WI38 (cell line): ENCODE measurements around the gene TNFRSF11A.

Source experiments
- H3K4me3 ChIP-seq: 2 replicates; pipeline ENCODE4 v1.5.1; 2011; ENCODE audit warnings: low read depth, mild to moderate bottlenecking, control low read depth, low read length
- TF ChIP-seq, protein P1 (sequence below): IDR thresholded peaks from 2 replicates; pipeline ENCODE4 v1.5.1; 2012; ENCODE audit warnings: low read depth, mild to moderate bottlenecking, control low read depth, low read length

The TNFRSF11A gene

DNA sequence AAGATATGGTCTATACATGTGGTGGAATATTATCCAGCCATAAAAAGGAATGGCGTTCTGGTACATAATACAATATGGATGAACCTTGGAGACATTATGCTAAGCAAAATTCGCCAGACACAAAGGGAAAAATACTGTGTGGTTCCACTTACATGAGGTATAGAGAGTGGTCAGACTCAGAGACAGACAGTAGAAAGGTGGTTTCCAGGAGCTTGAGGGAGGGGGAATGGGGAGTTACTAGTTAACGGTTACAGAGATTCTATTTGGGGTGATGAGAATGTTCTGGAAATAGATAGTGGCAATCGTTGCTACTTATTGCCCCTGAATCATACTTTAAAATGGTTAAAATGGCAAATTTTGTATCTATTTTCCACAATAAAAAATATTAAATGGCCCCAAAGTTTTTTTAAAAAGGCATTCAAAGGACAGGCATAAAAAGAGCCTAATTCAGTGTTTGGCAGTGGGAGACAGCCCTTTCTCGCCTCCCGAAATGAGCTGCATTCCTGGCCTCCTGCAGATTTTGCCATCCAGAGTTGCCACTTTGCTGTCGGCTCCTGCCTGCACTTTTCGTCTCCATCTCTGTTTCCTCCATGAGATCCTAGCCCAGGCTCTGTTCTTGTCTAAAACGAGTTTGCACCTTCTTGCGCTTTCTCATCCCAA, 13.5 kb downstream of the TNFRSF11A start:
- TF ChIP-seq, protein P1, sequence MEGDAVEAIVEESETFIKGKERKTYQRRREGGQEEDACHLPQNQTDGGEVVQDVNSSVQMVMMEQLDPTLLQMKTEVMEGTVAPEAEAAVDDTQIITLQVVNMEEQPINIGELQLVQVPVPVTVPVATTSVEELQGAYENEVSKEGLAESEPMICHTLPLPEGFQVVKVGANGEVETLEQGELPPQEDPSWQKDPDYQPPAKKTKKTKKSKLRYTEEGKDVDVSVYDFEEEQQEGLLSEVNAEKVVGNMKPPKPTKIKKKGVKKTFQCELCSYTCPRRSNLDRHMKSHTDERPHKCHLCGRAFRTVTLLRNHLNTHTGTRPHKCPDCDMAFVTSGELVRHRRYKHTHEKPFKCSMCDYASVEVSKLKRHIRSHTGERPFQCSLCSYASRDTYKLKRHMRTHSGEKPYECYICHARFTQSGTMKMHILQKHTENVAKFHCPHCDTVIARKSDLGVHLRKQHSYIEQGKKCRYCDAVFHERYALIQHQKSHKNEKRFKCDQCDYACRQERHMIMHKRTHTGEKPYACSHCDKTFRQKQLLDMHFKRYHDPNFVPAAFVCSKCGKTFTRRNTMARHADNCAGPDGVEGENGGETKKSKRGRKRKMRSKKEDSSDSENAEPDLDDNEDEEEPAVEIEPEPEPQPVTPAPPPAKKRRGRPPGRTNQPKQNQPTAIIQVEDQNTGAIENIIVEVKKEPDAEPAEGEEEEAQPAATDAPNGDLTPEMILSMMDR, result no peak
- no peak overlapping the region for H3K4me3 ChIP-seq

DNA sequence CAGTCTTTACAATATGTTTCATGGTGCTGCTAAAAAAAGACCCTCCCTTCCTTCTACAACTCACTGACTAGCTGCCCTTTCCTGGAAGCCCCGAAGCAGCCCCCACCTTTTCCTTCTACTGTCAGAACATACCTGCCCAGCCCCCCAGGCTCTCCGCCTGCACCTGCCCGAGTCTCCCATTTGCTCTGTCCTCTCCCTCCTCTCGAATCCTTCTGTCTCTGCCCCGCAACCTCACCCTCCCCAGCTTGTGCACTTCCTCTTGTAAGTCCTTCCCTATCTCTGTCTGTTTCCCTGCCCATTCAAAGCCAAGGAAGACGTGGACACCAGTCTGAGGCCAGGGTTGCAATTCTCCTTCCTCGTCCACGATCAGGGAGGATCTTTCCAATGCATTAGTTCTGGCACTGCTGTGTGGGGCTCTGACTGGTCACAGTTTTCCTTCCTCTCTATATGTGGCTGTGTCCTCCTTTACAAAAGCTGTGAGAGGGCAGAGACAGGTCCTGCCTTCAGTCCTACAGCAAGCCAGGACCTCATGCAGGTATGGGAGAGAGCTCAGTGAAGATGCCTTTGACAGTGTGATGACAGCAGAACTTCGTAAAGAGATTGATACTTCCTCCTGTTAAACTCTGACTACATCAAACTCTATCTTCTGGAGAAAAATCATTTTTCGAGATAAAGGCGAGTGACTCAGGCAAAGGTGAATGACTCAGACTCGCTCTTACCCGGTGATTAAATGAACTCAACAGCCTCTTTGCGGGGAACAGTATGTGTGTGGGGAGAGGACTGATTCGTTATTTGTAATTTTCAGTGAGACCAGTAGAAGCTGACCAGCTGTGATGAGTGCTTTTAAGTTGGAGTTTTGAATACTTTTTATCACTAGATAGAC, 14.2 kb downstream of the TNFRSF11A start:
- H3K4me3 ChIP-seq, result no peak overlapping the region

DNA sequence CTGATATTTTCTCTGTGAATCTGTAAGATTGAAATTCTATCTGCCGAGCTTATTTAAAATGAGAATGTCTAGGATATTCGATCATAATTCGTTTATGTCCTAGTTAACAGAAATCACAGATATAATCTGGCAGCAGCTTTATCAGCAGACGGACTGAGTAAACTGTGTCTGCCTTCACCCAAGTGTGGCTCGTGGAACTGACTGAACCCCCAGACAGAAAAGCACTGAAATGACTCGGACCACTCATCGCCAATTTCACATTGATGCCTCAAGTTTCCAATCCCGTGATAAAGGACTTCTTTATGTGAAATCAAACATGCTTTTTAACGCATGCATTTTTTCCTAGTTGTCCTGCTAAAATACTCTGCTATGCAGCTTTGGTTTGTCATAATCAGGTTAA, 15.9 kb downstream of the TNFRSF11A start:
- TF ChIP-seq, protein P1, result no peak
- H3K4me3 ChIP-seq, result no peak overlapping the region

More for the DNA sequence above, 14.2 kb downstream of the TNFRSF11A start:
- TF ChIP-seq, protein P1, result no peak

DNA sequence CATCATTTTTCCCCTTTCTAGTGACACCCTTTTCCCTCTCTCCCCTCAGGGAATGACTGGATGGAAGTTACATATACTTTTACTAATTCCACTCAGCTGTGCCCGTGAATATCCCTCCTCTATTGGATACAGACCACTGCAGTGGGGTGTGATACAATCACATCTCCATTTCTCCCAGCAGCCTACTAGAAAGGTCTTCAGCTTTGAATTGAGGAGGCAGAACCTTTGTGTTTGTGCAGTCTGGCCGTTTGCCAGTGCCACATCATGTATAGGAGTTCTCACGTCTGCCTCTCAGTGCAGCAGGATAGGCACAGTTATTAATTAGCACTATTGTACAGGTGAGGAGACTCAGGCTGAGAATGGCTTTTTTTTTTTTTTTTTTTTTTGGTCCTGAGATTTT, 16.4 kb downstream of the TNFRSF11A start:
- no peak overlapping the region for H3K4me3 ChIP-seq
- TF ChIP-seq, protein P1, result no peak

DNA sequence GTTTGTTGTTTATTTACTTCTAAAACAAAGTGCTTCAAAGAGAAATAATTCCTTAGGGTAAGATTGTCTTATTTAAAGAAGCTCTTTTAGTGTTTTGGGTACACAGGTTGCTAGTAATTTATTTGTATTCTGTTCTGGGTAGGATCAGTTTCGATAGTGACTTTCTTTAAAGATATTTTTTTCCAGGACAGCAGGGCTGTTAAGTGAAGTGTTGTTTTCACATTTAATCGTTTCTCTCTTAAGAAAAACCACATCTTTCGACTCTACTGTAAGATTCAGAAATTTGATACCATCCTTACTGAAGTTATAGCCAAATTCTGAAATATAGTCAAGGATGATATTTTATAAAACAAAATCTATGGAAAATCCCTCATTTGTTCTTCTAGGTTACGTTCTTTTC, 17.8 kb downstream of the TNFRSF11A start:
- TF ChIP-seq, protein P1, result no peak
- H3K4me3 ChIP-seq, result no peak overlapping the region

DNA sequence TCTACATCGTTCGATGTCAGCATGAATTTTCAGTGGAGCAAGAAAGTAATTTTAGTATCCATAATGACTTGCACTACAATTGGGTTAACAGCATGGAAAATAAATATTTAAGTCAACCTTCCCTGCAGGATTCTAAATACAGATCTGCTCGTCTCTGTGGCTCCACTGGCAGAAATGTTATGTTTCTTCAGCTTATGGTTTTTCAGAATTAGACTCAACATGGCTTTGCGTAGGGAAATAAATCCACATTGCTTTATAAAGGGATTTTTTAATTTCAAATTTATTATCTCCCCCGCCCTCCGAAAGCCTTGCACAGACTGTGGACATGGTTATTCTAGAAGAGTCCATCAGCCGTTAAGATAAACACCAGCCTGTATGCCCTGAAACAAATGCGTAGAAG, 18.2 kb downstream of the TNFRSF11A start:
- H3K4me3 ChIP-seq, result no peak overlapping the region
- TF ChIP-seq, protein P1, result no peak

DNA sequence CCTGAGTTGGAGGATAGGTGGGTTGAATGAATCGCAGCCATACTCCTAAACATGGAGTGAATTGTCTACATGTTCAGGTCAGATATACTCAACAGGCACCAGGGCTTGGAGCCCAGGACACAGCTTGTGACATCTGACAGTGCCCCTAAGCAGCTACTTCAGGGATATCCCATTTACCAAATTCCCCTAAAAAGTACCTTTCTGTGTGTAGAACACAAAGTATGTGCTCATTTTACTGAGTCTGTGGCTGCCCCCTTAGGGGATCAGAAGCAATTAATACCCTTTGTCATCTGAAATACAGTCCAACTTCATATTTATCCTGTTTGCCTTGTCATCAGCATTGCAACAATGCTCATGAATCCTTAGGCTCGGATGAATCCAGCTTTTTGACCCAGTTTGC, 20.8 kb downstream of the TNFRSF11A start:
- TF ChIP-seq, protein P1, result no peak
- H3K4me3 ChIP-seq, result no peak overlapping the region
